GM12874 (cell line): ENCODE data around the gene GSTT4.

ENCODE experiments used
- CTCF ChIP-seq: IDR thresholded peaks from 2 replicates; pipeline ENCODE4 v1.5.1; 2011; ENCODE audit warnings: low read depth, mild to moderate bottlenecking, control low read depth, low read length, moderate library complexity; ENCODE audit not compliant: insufficient read depth

The GSTT4 gene

DNA sequence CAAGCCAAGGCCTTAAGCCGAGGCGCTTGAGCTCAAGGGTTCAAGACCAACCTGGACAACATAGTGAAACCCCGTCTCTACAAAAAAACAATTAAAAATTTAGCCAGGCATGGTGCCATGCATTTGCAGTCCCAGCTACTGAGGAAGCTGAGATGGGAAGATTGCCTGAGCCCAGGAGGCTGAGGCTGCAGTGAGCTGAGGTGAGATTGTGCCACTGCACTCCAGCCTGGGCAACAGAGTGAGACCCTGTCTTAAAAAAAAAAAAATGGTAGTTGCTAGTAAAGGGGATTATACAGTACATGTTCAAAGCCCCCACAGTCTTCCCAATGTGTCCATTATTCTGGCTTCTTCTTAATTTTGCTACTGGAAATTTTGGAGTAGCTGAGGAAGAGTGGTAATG, 24.1 kb upstream of the GSTT4 start:
- no peak for TF ChIP-seq CTCF

GRCh38 chr22:24028533-24028932, 23.3 kb upstream of the GSTT4 start:
- no peak for TF ChIP-seq CTCF

GRCh38 chr22:24027991-24028390, 22.7 kb upstream of the GSTT4 start:
- no peak for TF ChIP-seq CTCF

- no peak for TF ChIP-seq CTCF
Observed at GRCh38 chr22:24027389-24027975, 22.2 kb upstream of the GSTT4 start.

DNA sequence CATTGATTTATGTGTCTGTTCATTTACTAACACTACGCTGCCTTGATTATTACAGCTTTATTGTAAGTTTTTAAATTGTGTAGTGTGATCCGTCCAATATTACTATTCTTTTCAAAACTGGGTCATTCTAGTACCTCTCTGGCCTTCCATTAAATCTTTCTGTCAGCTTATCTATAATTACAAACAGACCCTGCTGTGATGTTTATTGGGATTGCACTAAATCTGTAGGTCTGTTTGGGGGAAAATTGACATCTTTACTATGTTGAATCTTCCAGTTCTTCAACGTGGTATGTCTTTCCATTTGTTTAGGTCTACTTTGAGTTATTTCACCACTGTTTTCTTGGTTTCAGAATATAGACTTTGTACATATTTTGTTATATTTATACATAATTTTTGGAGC, 21.5 kb upstream of the GSTT4 start:
- no peak for TF ChIP-seq CTCF

GRCh38 chr22:24026056-24026455, 20.8 kb upstream of the GSTT4 start:
- TF ChIP-seq CTCF = no peak

DNA sequence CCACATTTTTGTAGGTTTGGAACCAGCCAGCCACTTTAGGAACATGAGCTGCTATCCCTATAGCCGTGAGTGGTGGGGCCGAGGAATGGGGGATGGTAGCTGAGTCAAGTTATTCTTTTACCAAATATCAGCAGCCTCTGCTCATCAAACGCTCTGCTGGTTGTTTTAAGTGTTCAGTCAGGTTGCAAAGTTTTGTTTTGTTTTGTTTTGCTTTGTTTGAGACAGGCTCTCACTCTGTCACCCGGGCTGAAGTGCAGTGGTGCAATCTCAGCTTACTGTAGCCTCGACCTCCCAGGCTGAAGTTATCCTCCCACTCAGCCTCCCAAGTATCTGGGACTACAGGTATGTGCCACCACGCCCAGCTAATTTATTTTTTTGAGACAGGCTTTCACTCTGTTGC, 20.2 kb upstream of the GSTT4 start:
- no peak for TF ChIP-seq CTCF
